ENCODE measurements around the gene GREM2. TPM values are rescaled to one million over a fixed set of nuclear protein-coding genes. Genes with fewer than 3 reads are reported as not detected.

GREM2 gene
- 2.0 and 8.4 TPM in 2 replicates for total RNA-seq

DNA sequence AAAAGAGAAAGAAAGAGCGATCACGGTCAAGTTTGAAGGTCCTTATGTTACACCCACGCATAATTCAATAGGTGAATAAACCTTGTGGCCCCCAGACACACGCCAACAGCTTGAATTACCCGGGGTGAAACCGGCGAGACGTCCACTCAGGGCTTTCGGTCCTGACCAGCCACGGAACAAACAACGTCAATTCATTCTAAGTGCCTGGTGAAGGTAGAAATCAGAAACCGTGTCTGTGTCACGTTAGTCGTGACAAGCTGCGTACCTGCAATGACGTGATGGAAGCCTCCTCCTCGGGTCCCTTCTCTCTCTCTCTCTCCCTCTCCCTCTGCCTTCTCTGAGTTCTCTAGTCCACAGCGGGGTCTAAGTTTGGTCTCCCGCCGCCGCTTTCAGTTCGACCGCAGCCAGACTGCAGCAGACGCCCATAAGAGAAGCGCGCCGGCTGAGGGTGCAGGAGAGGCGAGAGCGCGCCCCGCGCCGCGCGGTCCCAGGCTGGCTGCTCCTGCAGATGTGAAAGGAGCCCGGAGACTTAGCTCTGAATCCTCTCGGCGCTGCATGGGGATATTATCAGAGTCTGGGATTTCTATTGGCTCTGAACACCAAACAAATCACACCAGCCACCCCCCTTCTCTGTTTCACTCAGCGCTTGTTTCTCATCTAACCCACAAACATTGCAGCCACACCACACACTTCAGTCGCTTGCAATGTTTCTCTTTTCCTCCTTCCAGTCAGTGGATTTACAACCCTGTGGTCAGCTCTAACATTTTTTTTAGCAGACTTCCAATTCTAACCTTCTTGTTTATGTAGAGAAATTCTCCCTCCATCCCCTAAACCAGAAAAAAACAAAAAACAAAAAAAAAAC, at the start of gene GREM2:
TSS of gene GREM2 (minus strand) at position 537 of the 862 bp plus-strand sequence. CDS start 118,680 bp downstream, outside the sequence.

Small RNA genes lying within 50 kb of the gene (small RNA-seq; reads per million reads assigned to genes)
- not detected for gene RNU5F-8P (ENCODE audit: low replicate concordance)

All from placental pericyte (primary cell).